ENCODE results near the gene C11orf54. TPM values are rescaled to one million over a fixed set of nuclear protein-coding genes. Genes with fewer than 3 reads are reported as not detected.
"Not testable (repeated sequence)": the region's sequence is repeated elsewhere in the genome, so short reads cannot be mapped to it uniquely, and the experiment has no call there.

The C11orf54 gene
- total RNA-seq, 1 donor from 2014 or later: 26.4 TPM

- no peak for DNase-seq
Measured at GRCh38 chr11:93734427-93735222, 6.8 kb upstream of the C11orf54 start.

DNA sequence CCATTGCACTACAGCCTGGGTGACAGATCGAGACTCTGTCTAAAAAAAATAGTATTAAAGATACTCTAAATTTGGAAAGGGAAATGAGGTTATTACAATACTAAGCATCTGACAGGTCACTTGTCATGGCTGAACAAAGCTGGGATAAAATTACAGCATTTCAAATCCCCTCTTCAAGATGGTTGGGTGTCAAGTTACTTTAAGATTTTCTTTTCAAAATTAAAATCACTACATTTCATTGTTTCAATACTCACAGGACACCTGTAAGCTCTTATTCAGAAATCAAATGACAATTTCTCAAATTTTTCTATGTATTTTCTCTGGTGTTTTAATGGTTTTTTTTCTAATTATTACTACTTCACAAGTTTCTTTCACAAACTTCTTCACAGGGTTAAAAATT is 5.8 kb upstream of the C11orf54 start:
- DNase-seq: no peak

- DNase-seq: no peak
Measured at GRCh38 chr11:93736129-93736528, 5.3 kb upstream of the C11orf54 start.

GRCh38 chr11:93737904-93738612 is 3.4 kb upstream of the C11orf54 start:
- no peak for DNase-seq

- no peak for DNase-seq
Measured at GRCh38 chr11:93738647-93739081, 2.8 kb upstream of the C11orf54 start.

- no peak for DNase-seq
Measured at GRCh38 chr11:93740031-93740729, 1.3 kb upstream of the C11orf54 start.

DNA sequence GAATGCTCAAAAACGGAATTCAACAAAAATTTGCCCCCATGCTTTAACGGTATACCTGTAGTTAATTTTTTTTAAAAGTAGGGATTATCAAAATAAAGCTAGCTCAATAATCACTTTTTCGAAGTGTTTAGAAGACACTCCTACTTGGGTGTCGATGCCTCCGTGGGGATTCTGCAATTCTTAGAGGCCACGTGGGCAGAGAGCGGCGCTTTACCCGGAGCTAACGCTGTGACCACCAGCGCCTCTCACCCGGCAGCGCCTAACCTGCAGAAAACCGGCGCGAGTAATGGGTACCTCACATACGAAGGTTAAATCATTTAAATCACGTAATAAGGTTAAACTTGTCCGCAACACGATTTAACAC is 760 bp upstream of the C11orf54 start:
- DNase-seq: peak; percentile 62

DNA sequence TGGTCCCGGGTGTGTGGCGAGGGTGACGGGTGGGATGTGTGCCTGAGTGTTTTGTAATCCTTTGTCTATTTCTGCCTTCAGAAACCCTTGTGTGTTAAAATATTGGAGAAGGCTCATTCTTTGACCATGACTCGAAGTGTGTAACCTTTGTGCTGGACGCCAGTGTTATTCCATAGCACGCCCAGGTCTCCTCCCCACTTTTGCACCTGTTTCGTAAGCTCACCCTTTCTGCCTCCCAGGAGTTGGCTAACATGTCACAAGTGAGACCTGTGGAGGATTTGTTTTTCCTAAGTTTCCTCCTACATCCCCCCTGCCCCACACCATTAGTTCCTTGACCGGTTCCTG is 382 bp downstream of the C11orf54 start:
- peak; percentile 53 for DNase-seq

DNA sequence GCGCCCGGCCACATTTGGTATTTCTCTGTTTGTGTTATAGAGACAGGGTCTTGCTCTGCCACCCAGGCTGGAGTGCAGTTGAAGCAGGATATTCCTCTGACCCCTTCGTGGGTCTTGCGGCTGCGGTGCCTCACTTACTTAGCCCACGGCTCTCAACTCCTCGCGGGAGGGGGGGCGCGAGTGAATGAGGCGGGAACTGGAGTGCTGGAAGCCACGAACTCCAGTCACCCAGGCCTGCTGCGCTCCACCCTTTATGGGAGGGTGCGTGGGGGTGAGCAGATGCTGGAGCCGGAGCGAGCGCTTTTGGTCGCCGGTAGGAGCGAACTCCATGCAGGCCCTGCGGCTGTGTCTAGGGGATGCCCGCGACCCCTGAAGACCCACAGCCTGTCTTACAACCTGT is 1.8 kb downstream of the C11orf54 start:
- DNase-seq: no peak

DNA sequence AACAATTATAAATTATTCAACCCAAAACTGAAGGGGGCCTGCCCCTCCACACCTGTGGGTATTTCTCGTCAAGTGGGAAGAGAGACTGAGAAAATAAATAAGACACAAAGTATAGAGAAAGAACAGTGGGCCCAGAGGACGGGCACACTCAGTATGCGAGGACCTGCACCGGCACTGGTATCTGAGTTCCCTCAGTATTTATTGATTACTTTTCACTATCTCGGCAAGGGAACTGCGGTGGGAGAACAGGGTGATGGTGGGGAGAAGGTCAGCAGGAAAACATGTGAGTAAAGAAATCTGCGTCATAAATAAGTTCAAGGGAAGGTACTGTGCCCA is 3.2 kb downstream of the C11orf54 start:
- DNase-seq: no peak

DNA sequence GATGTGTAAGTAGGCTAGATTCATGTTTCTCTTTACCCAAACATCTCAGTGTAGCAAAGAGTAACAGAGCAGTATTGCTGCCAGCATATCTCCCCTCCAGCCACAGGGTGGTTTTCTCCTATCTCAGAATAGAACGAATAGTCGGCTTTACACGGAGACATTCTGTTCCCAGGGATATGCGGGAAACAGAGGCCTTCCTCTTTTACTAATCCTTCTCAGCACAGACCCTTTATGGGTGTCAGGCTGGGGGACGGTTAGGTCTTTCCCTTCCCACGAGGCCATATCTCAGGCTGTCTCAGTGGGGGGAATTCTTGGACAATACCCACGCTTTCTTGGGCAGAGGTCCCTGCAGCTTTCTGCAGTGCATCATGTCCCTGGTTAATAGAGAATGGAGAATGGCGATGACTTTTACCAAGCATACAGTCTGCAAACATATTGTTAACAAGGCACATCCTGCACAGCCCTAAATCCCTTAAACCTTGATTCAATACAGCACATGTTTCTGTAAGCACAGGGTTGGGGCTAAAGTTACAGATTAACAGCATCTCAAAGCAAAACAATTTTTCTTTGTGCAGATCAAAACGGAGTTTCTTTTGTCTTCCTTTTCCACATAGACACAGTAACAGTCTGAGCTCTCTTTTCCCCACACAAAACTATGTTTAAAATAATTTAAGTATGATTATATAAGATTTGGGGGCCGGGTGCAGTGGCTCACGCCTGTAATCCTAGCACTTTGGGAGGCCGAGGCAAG is 3.7 kb downstream of the C11orf54 start:
- DNase-seq: not testable (repeated sequence)

DNA sequence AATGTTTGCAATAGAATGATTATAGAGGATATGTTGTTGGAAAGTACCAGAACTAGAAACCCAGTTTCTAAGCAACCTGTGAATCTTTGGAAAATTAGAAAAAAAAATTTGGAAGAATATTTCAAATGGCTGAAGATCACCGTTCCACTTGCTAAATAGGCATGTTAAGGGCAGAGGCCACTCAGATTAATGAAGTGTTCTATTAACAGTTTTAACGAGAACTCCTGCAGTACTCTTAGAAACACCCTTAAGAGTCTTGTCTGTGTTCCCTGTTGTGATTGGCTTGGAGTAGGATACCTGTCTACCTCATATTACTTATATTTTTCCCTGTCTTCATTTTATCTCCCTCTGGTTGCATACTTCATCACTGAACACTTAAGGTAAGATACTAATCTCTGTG is 4.6 kb downstream of the C11orf54 start:
- DNase-seq: no peak

DNA sequence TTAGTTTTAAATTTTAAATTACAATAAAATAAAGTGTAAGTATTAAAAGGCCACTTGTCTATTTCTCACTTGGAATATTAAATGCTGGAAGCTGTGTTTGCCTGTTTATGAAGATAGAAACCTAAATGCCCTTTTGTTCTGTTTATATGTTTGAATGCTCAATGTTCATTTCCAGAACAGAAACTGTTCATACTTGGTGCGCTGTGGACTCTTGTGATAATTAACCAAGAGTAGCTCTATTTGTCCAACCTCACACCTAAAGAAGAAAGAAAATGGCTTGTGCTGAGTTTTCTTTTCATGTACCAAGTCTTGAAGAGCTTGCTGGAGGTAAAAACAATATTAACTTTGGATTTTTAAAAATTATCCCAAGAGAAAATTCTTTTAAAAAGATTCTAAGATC is 5.7 kb downstream of the C11orf54 start:
- DNase-seq: no peak

- DNase-seq: no peak
Measured at GRCh38 chr11:93751001-93751400, 9.5 kb downstream of the C11orf54 start.

GRCh38 chr11:93753241-93753640 is 11.8 kb downstream of the C11orf54 start:
- no peak for DNase-seq

GRCh38 chr11:93756748-93757147 is 15.3 kb downstream of the C11orf54 start:
- DNase-seq: no peak

GRCh38 chr11:93757301-93757700 is 15.8 kb downstream of the C11orf54 start:
- DNase-seq: no peak

DNA sequence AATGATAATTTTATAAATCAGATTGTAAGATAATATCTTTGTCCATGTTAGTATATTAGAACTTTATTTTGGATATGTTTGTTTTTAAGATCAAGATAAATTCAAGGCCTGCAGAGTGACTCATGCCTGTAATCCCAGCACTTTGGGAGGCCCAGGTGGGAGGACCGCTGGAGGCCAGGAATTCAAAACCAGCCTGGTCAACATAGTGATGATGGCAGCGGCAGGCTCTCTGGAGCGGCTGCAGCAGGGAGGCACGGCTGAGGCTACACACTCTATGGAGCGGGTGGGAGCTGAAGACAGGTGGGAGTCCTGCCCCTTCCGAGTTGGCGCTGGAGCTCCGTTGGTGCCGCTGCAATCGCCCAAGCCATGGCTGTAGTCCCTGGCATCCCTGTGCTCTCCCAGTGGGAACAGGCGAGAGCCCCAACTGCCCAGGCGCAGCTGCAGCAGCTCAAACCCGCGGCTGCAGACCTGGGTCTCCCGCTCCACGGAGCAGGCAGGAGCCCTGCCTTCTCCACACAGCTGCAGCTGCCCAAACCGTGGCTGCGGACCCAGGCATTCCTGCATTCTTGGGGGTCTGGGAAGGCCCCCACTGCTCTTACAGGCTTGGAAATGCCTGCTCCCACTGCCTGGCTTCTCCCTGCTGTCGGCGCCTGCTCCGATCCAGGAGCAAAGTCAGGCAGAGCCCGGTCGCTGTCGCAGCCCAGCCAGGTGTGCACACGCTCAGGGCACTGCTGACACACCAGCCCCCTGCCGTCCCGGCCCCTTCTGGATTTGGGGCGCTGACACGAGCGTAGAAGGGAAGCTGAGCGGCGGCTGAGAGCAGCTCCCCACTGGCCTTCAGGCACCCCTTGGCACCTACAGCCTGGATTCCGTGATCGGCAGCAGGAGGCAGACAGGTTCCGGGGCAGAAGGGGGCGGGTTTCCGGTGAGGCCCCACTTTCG is 16.7 kb downstream of the C11orf54 start:
- no peak for DNase-seq

DNA sequence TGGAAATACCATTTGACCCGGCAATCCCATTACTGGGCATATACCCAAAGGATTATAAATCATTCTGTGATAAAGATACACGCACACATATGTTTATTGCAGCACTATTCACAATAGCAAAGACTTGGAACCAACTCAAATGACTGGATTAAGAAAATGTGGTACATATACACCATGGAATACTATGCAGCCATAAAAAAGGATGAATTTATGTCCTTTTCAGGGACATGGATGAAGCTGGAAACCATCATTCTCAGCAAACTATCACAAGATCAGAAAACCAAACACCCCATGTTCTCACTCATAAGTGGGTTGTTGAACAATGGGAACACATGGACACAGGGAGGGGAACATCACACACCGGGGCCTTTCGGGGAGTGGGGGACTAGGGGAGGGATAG is 17.7 kb downstream of the C11orf54 start:
- not testable (repeated sequence) for DNase-seq

GRCh38 chr11:93761910-93762309 is 20.4 kb downstream of the C11orf54 start:
- no peak for DNase-seq

DNA sequence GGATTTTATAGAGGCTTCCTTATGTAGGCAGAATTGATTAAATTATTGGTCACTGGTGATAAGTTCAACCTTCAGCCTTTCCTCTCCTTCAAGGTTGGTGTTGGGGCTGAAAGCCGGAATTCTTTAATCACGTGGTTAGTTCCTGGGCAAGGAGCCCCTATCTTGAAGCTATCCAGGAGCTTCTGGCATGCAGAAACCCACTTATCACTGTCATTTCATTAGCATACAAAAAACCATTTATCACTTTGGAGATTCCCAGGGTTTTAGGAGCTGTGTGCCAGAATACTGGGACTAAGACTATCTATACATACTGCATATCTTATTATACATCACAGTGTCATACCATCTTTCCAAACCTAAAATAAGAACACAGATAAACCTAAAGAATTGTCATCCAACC is 24.1 kb downstream of the C11orf54 start:
- DNase-seq: no peak

GRCh38 chr11:93766504-93766903 is 25.0 kb downstream of the C11orf54 start:
- DNase-seq: no peak
